H9 (cell line): Measurements from ENCODE around the gene SLC44A1. TPM values are rescaled to one million over a fixed set of nuclear protein-coding genes. Genes with fewer than 3 reads are reported as not detected.
A peak's percentile ranks its signal among the peaks of the same experiment; 100 is the strongest.

Experiments
- DNase-seq: peaks from one replicate; pipeline ENCODE4 v3.0.0-alpha.2; 2017
- H2AFZ ChIP-seq: one replicate; pipeline ENCODE4 v1.6.1; 2013; ENCODE audit warnings: mild to moderate bottlenecking, low read length, control low read depth, moderate library complexity
- H2AK5ac ChIP-seq: 2 replicates; pipeline ENCODE4 v1.6.1; 2013; ENCODE audit warnings: low read length, control low read depth, mixed read lengths; ENCODE audit not compliant: insufficient read length
- H2BK120ac ChIP-seq: one replicate; pipeline ENCODE4 v1.6.1; 2013; ENCODE audit warnings: low read depth, mild to moderate bottlenecking, low read length, control low read depth, inconsistent platforms; ENCODE audit not compliant: poor library complexity, severe bottlenecking
- H2BK12ac ChIP-seq: 2 replicates; pipeline ENCODE4 v1.6.1; 2013; ENCODE audit warnings: low read length, control low read depth, mixed read lengths, low read depth; ENCODE audit not compliant: insufficient read length
- H2BK15ac ChIP-seq: 2 replicates; pipeline ENCODE4 v1.6.1; 2013; ENCODE audit warnings: low read depth, low read length, control low read depth
- H2BK20ac ChIP-seq: one replicate; pipeline ENCODE4 v1.6.1; 2013; ENCODE audit warnings: low read depth, mild to moderate bottlenecking, low read length, control low read depth, inconsistent platforms; ENCODE audit not compliant: poor library complexity, severe bottlenecking
- H2BK5ac ChIP-seq: 2 replicates; pipeline ENCODE4 v1.6.1; 2013; ENCODE audit warnings: low read length, control low read depth, mixed read lengths; ENCODE audit not compliant: insufficient read length
- H3K14ac ChIP-seq: 2 replicates; pipeline ENCODE4 v1.6.1; 2013; ENCODE audit warnings: low read length, control low read depth; ENCODE audit not compliant: insufficient read depth
- H3K18ac ChIP-seq: 2 replicates; pipeline ENCODE4 v1.6.1; 2013; ENCODE audit warnings: low read depth, mild to moderate bottlenecking, mixed read lengths, low read length, control low read depth; ENCODE audit not compliant: insufficient read length
- H3K23ac ChIP-seq: 2 replicates; pipeline ENCODE4 v1.6.1; 2013; ENCODE audit warnings: low read length, control low read depth, mixed read lengths, low read depth; ENCODE audit not compliant: insufficient read length
- H3K23me2 ChIP-seq: 2 replicates; pipeline ENCODE4 v1.6.1; 2013; ENCODE audit warnings: low read depth, mild to moderate bottlenecking, mixed read lengths, low read length, control low read depth; ENCODE audit not compliant: insufficient read length, poor library complexity, severe bottlenecking
- H3K27ac ChIP-seq: 2 replicates; pipeline ENCODE4 v1.5.1; 2013; ENCODE audit warnings: low read length, control low read depth, mixed read lengths, low read depth; ENCODE audit not compliant: insufficient read length
- H3K27me3 ChIP-seq: 2 replicates; pipeline ENCODE4 v1.6.1; 2013; ENCODE audit warnings: low read length, control low read depth, inconsistent platforms; ENCODE audit not compliant: insufficient read depth
- H3K4ac ChIP-seq: 2 replicates; pipeline ENCODE4 v1.6.1; 2013; ENCODE audit warnings: low read depth, mild to moderate bottlenecking, control low read depth, inconsistent platforms, low read length, moderate library complexity
- H3K4me1 ChIP-seq: 2 replicates; pipeline ENCODE4 v1.6.1; 2013; ENCODE audit warnings: low read length, control low read depth, inconsistent platforms; ENCODE audit not compliant: insufficient read depth
- H3K4me2 ChIP-seq: 2 replicates; pipeline ENCODE4 v1.6.1; 2013; ENCODE audit warnings: low read length, control low read depth, mixed read lengths; ENCODE audit not compliant: insufficient read length, insufficient read depth
- H3K56ac ChIP-seq: 2 replicates; pipeline ENCODE4 v1.6.1; 2013; ENCODE audit warnings: low read depth, mild to moderate bottlenecking, mixed read lengths, low read length, control low read depth; ENCODE audit not compliant: insufficient read length
- H3K79me1 ChIP-seq: 2 replicates; pipeline ENCODE4 v1.6.1; 2013; ENCODE audit warnings: low read depth, mild to moderate bottlenecking, moderate library complexity, low read length, control low read depth, inconsistent platforms; ENCODE audit not compliant: insufficient read depth, poor library complexity, severe bottlenecking
- H3K79me2 ChIP-seq: 2 replicates; pipeline ENCODE4 v1.6.1; 2013; ENCODE audit warnings: low read length, control low read depth, inconsistent platforms; ENCODE audit not compliant: insufficient read depth
- H3K9ac ChIP-seq: 2 replicates; pipeline ENCODE4 v1.6.1; 2013; ENCODE audit warnings: low read length, control low read depth, mixed read lengths; ENCODE audit not compliant: insufficient read length; ENCODE audit errors: extremely low read depth
- H3K9me3 ChIP-seq: one replicate; pipeline ENCODE4 v1.6.1; 2013; ENCODE audit warnings: low read depth, low read length, inconsistent platforms; ENCODE audit not compliant: control insufficient read depth
- H3T11ph ChIP-seq: one replicate; pipeline ENCODE4 v1.6.1; 2013; ENCODE audit warnings: mild to moderate bottlenecking, low read length, control low read depth, inconsistent platforms
- H4K20me1 ChIP-seq: one replicate; pipeline ENCODE4 v1.6.1; 2013; ENCODE audit not compliant: control insufficient read depth, insufficient read length, insufficient read depth
- H4K5ac ChIP-seq: 2 replicates; pipeline ENCODE4 v1.6.1; 2013; ENCODE audit warnings: low read depth, mild to moderate bottlenecking, mixed read lengths, low read length, control low read depth; ENCODE audit not compliant: insufficient read length
- H4K8ac ChIP-seq: replicated peaks from 2 replicates; pipeline ENCODE4 v1.6.1; 2013; ENCODE audit warnings: low read length, control low read depth, mixed read lengths, low read depth; ENCODE audit not compliant: insufficient read length
- H4K91ac ChIP-seq: 2 replicates; pipeline ENCODE4 v1.6.1; 2013; ENCODE audit warnings: low read depth, mild to moderate bottlenecking, moderate library complexity, mixed read lengths, low read length, control low read depth; ENCODE audit not compliant: insufficient read length
- H3K27ac Mint-ChIP-seq, 3 experiments: 2 replicates in 2 of 3; 3 replicates in 1 of 3; pipeline ENCODE4 v1.8.0; 2020 to 2021; ENCODE audit warnings: mixed read lengths in 3 of 3, mild to moderate bottlenecking in 1 of 3, moderate library complexity in 1 of 3
- H3K27me3 Mint-ChIP-seq: 2 replicates; pipeline ENCODE4 v1.8.0; 2021; ENCODE audit warnings: low read depth, mild to moderate bottlenecking, moderate library complexity, mixed read lengths
- H3K36me3 Mint-ChIP-seq, 3 experiments: 2 replicates in 2 of 3; 3 replicates in 1 of 3; pipeline ENCODE4 v1.8.0; 2020 to 2021; ENCODE audit warnings: low read depth in 3 of 3, mixed read lengths in 3 of 3; ENCODE audit not compliant: insufficient read depth in 1 of 3
- H3K4me1 Mint-ChIP-seq, 2 experiments: 2 replicates each; pipeline ENCODE4 v1.8.0; 2020; ENCODE audit warnings: mixed read lengths in 2 of 2
- H3K4me3 Mint-ChIP-seq, 2 experiments: 2 replicates in 1 of 2; 3 replicates in 1 of 2; pipeline ENCODE4 v1.8.0; 2020 to 2021; ENCODE audit warnings: mild to moderate bottlenecking in 2 of 2, mixed read lengths in 2 of 2, moderate library complexity in 1 of 2
- H3K9me3 Mint-ChIP-seq, 2 experiments: 2 replicates in 1 of 2; 3 replicates in 1 of 2; pipeline ENCODE4 v1.8.0; 2020; ENCODE audit warnings: mild to moderate bottlenecking in 2 of 2, mixed read lengths in 2 of 2, moderate library complexity in 1 of 2
- total RNA-seq: library from RNA; stranded (reverse); gene quantifications from 2 replicates; pipeline ENCODE4 v1.2.1, GENCODE V29; 2021
- TF ChIP-seq, protein P1 (sequence below): fragments of 200-600 bp; sonication (generic); conservative IDR thresholded peaks from 3 replicates; pipeline ENCODE4 v1.8.0; 2021; ENCODE audit warnings: antibody characterized with exemption, mild to moderate bottlenecking

SLC44A1 gene
- total RNA-seq, 1 experiment from 2014 or later, result 60.7 TPM

GRCh38 chr9:105259731-105260612 lies 15.5 kb downstream of the SLC44A1 start:
- no peak overlapping the region for H4K5ac ChIP-seq
- no peaks in the 10 kb centered on the region for H3K27me3 Mint-ChIP-seq
- H3K79me1 ChIP-seq, result peaks cover 13% of the 10 kb centered on the region
- H3K9ac ChIP-seq, result no peak overlapping the region
- H2AFZ ChIP-seq, result no peak overlapping the region
- no peak overlapping the region for H3K18ac ChIP-seq
- no peaks in the 10 kb centered on the region for H3K9me3 ChIP-seq
- no peak overlapping the region for H2BK120ac ChIP-seq
- no peak overlapping the region for H2BK12ac ChIP-seq
- no peak overlapping the region for H2BK20ac ChIP-seq
- H3K14ac ChIP-seq, result no peak overlapping the region
- no peak overlapping the region for H2BK5ac ChIP-seq
- no peak overlapping the region for H2AK5ac ChIP-seq
- peaks cover 2% of the 10 kb centered on the region; the same call in 1 of the 2 replicates for H3K4me1 ChIP-seq
- H3K79me2 ChIP-seq, result peaks cover 10% of the 10 kb centered on the region; the same call in 1 of the 2 replicates
- no peak overlapping the region for H2BK15ac ChIP-seq
- peaks cover 0 to 4% (median under 1%) of the 10 kb centered on the region in 3 experiments; a peak in 5 of 7 replicates for H3K36me3 Mint-ChIP-seq
- TF ChIP-seq, protein P1, sequence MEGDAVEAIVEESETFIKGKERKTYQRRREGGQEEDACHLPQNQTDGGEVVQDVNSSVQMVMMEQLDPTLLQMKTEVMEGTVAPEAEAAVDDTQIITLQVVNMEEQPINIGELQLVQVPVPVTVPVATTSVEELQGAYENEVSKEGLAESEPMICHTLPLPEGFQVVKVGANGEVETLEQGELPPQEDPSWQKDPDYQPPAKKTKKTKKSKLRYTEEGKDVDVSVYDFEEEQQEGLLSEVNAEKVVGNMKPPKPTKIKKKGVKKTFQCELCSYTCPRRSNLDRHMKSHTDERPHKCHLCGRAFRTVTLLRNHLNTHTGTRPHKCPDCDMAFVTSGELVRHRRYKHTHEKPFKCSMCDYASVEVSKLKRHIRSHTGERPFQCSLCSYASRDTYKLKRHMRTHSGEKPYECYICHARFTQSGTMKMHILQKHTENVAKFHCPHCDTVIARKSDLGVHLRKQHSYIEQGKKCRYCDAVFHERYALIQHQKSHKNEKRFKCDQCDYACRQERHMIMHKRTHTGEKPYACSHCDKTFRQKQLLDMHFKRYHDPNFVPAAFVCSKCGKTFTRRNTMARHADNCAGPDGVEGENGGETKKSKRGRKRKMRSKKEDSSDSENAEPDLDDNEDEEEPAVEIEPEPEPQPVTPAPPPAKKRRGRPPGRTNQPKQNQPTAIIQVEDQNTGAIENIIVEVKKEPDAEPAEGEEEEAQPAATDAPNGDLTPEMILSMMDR, result no peak
- peak overlapping the region; percentile 8 to 50 (median 11); a peak in 3 of 7 replicates for H3K27ac Mint-ChIP-seq
- peaks cover 30 to 31% of the 10 kb centered on the region in 2 experiments for H3K4me1 Mint-ChIP-seq
- H4K91ac ChIP-seq, result no peak overlapping the region
- H3K4ac ChIP-seq, result no peak overlapping the region
- no peaks in the 10 kb centered on the region; a peak in 1 of 5 replicates for H3K9me3 Mint-ChIP-seq
- peak overlapping the region in 1 of 2 experiments; percentile 31; a peak in 1 of 5 replicates for H3K4me3 Mint-ChIP-seq
- H3K4me2 ChIP-seq, result no peak overlapping the region
- H3K56ac ChIP-seq, result no peak overlapping the region
- no peak overlapping the region for H3K23ac ChIP-seq
- no peak overlapping the region for H3T11ph ChIP-seq
- H4K8ac ChIP-seq, result no peak overlapping the region
- H4K20me1 ChIP-seq, result no peaks in the 10 kb centered on the region
- H3K23me2 ChIP-seq, result no peaks in the 10 kb centered on the region
- H3K27me3 ChIP-seq, result no peaks in the 10 kb centered on the region
- no peak for DNase-seq
- H3K27ac ChIP-seq, result no peak overlapping the region
